ENCODE data around the gene KIF6.

KIF6 gene

GRCh38 chr6:39370390-39370789 is 354.8 kb downstream of the KIF6 start:
- no peaks in the 10 kb centered on the region for H4K20me1 ChIP-seq (ENCODE audit: insufficient read depth, low read length)
- no peaks in the 10 kb centered on the region for H3K9me2 ChIP-seq (ENCODE audit: low read depth, low read length)

GRCh38 chr6:39369987-39370386 is 355.2 kb downstream of the KIF6 start:
- H3K9ac ChIP-seq (ENCODE audit: low read length), result no peak overlapping the region
- no peaks in the 10 kb centered on the region for H3K9me3 ChIP-seq (ENCODE audit: low read length)
- H4K20me1 ChIP-seq (ENCODE audit: insufficient read depth, low read length), result no peaks in the 10 kb centered on the region
- H3K9me2 ChIP-seq (ENCODE audit: low read depth, low read length), result no peaks in the 10 kb centered on the region
- H3K27ac ChIP-seq (ENCODE audit: low read depth, low read length, poor library complexity, severe bottlenecking), result no peak overlapping the region
- no peaks in the 10 kb centered on the region for H3K27me3 ChIP-seq (ENCODE audit: insufficient read depth, low read length)
- H3K4me1 ChIP-seq (ENCODE audit: insufficient read depth, low read length, severe bottlenecking), result no peaks in the 10 kb centered on the region
- no peaks in the 10 kb centered on the region for H3K36me3 ChIP-seq (ENCODE audit: insufficient read depth, low read length)
- no peaks in the 10 kb centered on the region for H3K79me2 ChIP-seq (ENCODE audit: insufficient read depth, low read length)
- no peak overlapping the region for H3K4me3 ChIP-seq (ENCODE audit: low read depth, low read length, poor library complexity, severe bottlenecking)
- no peak overlapping the region for H3K4me2 ChIP-seq (ENCODE audit: low read length)
- no peaks in the 10 kb centered on the region for H3F3A ChIP-seq (ENCODE audit: insufficient read depth, low read length)
- no peak overlapping the region for H2AFZ ChIP-seq (ENCODE audit: low read length)
- TF ChIP-seq CTCF (IDR thresholded peaks at IDR 0.05; ENCODE audit: low read length) (no peak), EZH2 (IDR thresholded peaks at IDR 0.05; ENCODE audit: borderline replicate concordance, low read length) (no peak)

More at GRCh38 chr6:39370390-39370789, 354.8 kb downstream of the KIF6 start:
- H3K27me3 ChIP-seq (ENCODE audit: insufficient read depth, low read length), result no peaks in the 10 kb centered on the region
- no peaks in the 10 kb centered on the region for H3F3A ChIP-seq (ENCODE audit: insufficient read depth, low read length)
- no peaks in the 10 kb centered on the region for H3K79me2 ChIP-seq (ENCODE audit: insufficient read depth, low read length)
- no peak overlapping the region for H3K27ac ChIP-seq (ENCODE audit: low read depth, low read length, poor library complexity, severe bottlenecking)
- H3K9ac ChIP-seq (ENCODE audit: low read length), result no peak overlapping the region
- H3K36me3 ChIP-seq (ENCODE audit: insufficient read depth, low read length), result no peaks in the 10 kb centered on the region
- no peak overlapping the region for H3K4me3 ChIP-seq (ENCODE audit: low read depth, low read length, poor library complexity, severe bottlenecking)
- H3K4me1 ChIP-seq (ENCODE audit: insufficient read depth, low read length, severe bottlenecking), result no peaks in the 10 kb centered on the region
- H2AFZ ChIP-seq (ENCODE audit: low read length), result no peak overlapping the region
- TF ChIP-seq EZH2 (IDR thresholded peaks at IDR 0.05; ENCODE audit: borderline replicate concordance, low read length) (no peak), CTCF (IDR thresholded peaks at IDR 0.05; ENCODE audit: low read length) (no peak)
- no peak overlapping the region for H3K4me2 ChIP-seq (ENCODE audit: low read length)
- no peaks in the 10 kb centered on the region for H3K9me3 ChIP-seq (ENCODE audit: low read length)

- Histone ChIP-seq H3K9me3 (ENCODE audit: low read length) (no peaks in the 10 kb centered on the region), H3K9ac (ENCODE audit: low read length) (no peak overlapping the region), H3K4me2 (ENCODE audit: low read length) (no peak overlapping the region), H2AFZ (ENCODE audit: low read length) (no peak overlapping the region), H3K9me2 (ENCODE audit: low read depth, low read length) (no peaks in the 10 kb centered on the region), H3K4me1 (ENCODE audit: insufficient read depth, low read length, severe bottlenecking) (no peaks in the 10 kb centered on the region), H3K36me3 (ENCODE audit: insufficient read depth, low read length) (no peaks in the 10 kb centered on the region), H3K4me3 (ENCODE audit: low read depth, low read length, poor library complexity, severe bottlenecking) (no peak overlapping the region), H3K27ac (ENCODE audit: low read depth, low read length, poor library complexity, severe bottlenecking) (no peak overlapping the region), H4K20me1 (ENCODE audit: insufficient read depth, low read length) (no peaks in the 10 kb centered on the region), H3K27me3 (ENCODE audit: insufficient read depth, low read length) (no peaks in the 10 kb centered on the region), H3K79me2 (ENCODE audit: insufficient read depth, low read length) (no peaks in the 10 kb centered on the region), H3F3A (ENCODE audit: insufficient read depth, low read length) (no peaks in the 10 kb centered on the region)
- TF ChIP-seq EZH2 (IDR thresholded peaks at IDR 0.05; ENCODE audit: borderline replicate concordance, low read length) (no peak), CTCF (IDR thresholded peaks at IDR 0.05; ENCODE audit: low read length) (no peak)
Measured at GRCh38 chr6:39367700-39368099, 357.5 kb downstream of the KIF6 start.

Data from OCI-LY1 (cell line).